NCI-H2227 (cell line): ENCODE measurements around the gene FBXO42.

Source experiments
- DNase-seq: peaks from one replicate; lab custom pipeline; 2025; ENCODE audit not compliant: unreplicated experiment; lab: John Stamatoyannopoulos, UW

The FBXO42 gene

GRCh38 chr1:16244650-16245285, 107.5 kb downstream of the FBXO42 start:
- no peak for DNase-seq

- DNase-seq = peak; percentile 87
Observed at GRCh38 chr1:16243936-16244649, 108.2 kb downstream of the FBXO42 start.

- no peak for DNase-seq
Observed at GRCh38 chr1:16243215-16243610, 109.1 kb downstream of the FBXO42 start.

- no peak for DNase-seq
Observed at GRCh38 chr1:16242556-16243214, 109.6 kb downstream of the FBXO42 start.

GRCh38 chr1:16241221-16241708, 111.0 kb downstream of the FBXO42 start:
- DNase-seq = peak; percentile 35

GRCh38 chr1:16239972-16240491, 112.2 kb downstream of the FBXO42 start:
- DNase-seq = no peak

- DNase-seq = no peak
Observed at GRCh38 chr1:16237343-16237830, 114.9 kb downstream of the FBXO42 start.

GRCh38 chr1:16236511-16237342, 115.6 kb downstream of the FBXO42 start, which contains the start of gene CPLANE2:
TSS of gene CPLANE2 (minus strand) at chr1:16237183. CDS start at chr1:16236742, 441 bp downstream.
- peak; percentile 98 for DNase-seq

GRCh38 chr1:16235944-16236510, 116.3 kb downstream of the FBXO42 start:
- peak; percentile 61 for DNase-seq

- DNase-seq = no peak
Observed at GRCh38 chr1:16235347-16235746, 116.9 kb downstream of the FBXO42 start.

GRCh38 chr1:16233431-16233830, 118.8 kb downstream of the FBXO42 start:
- DNase-seq = no peak

- no peak for DNase-seq
Observed at GRCh38 chr1:16232316-16232710, 120.0 kb downstream of the FBXO42 start.

GRCh38 chr1:16231331-16232315, 120.7 kb downstream of the FBXO42 start:
- no peak for DNase-seq

- no peak for DNase-seq
Observed at GRCh38 chr1:16230744-16231143, 121.5 kb downstream of the FBXO42 start.

- DNase-seq = no peak
Observed at GRCh38 chr1:16229976-16230740, 122.1 kb downstream of the FBXO42 start.

- DNase-seq = no peak
Observed at GRCh38 chr1:16226490-16227179, 125.6 kb downstream of the FBXO42 start.

- DNase-seq = no peak
Observed at GRCh38 chr1:16226129-16226489, 126.2 kb downstream of the FBXO42 start.

GRCh38 chr1:16224472-16224871, 127.8 kb downstream of the FBXO42 start:
- DNase-seq = no peak
